DND-41 (cell line): ENCODE results near the gene N4BP2L1.

Source experiments
- ATAC-seq: fragments of 200-7000 bp; cut with Tn5 transposase; 3 replicates; pipeline ENCODE4 v1.9.1; 2021; ENCODE audit warnings: low read depth; ENCODE audit not compliant: insufficient read depth
- DNase-seq: peaks from one replicate; pipeline ENCODE4 v3.0.0-alpha.2; 2020
- H2AFZ ChIP-seq: 2 replicates; pipeline ENCODE4 v1.6.0; 2012; ENCODE audit warnings: low read depth, low read length
- H3K27ac ChIP-seq: 2 replicates; pipeline ENCODE4 v1.5.1; 2012; ENCODE audit warnings: low read length, inconsistent platforms
- H3K27me3 ChIP-seq: fragments of 200-600 bp; sonication (generic); 2 replicates; pipeline ENCODE4 v1.6.0; 2012; ENCODE audit warnings: low read length, mild to moderate bottlenecking, inconsistent platforms; ENCODE audit not compliant: insufficient read depth, poor library complexity
- H3K36me3 ChIP-seq: 2 replicates; pipeline ENCODE4 v1.5.1; 2012; ENCODE audit warnings: low read length, inconsistent platforms; ENCODE audit not compliant: insufficient read depth
- H3K4me1 ChIP-seq: 2 replicates; pipeline ENCODE4 v1.5.1; 2012; ENCODE audit warnings: mild to moderate bottlenecking, low read length; ENCODE audit not compliant: insufficient read depth
- H3K4me2 ChIP-seq: 2 replicates; pipeline ENCODE4 v1.6.0; 2012; ENCODE audit warnings: mild to moderate bottlenecking, moderate library complexity, low read length, inconsistent platforms; ENCODE audit not compliant: insufficient read depth
- H3K4me3 ChIP-seq, 2 experiments: fragments of 200-600 bp in 1 of 2; shearing (Covaris generic) in 1 of 2; 2 replicates each; pipeline ENCODE4 v1.5.1; 2012 to 2016; ENCODE audit warnings: inconsistent platforms in 2 of 2, low read length in 2 of 2, mild to moderate bottlenecking in 2 of 2, low read depth in 1 of 2, moderate library complexity in 1 of 2
- H3K79me2 ChIP-seq: 2 replicates; pipeline ENCODE4 v1.6.0; 2012; ENCODE audit warnings: low read length, inconsistent platforms; ENCODE audit not compliant: insufficient read depth
- H3K9ac ChIP-seq: 2 replicates; pipeline ENCODE4 v1.6.0; 2012; ENCODE audit warnings: low read depth, mild to moderate bottlenecking, inconsistent platforms, low read length, moderate library complexity
- H3K9me3 ChIP-seq: 2 replicates; pipeline ENCODE4 v1.5.1; 2012; ENCODE audit warnings: low read length, moderate library complexity, mild to moderate bottlenecking, inconsistent platforms; ENCODE audit not compliant: insufficient read depth, severe bottlenecking
- H4K20me1 ChIP-seq: 2 replicates; pipeline ENCODE4 v1.6.0; 2012; ENCODE audit warnings: low read length; ENCODE audit not compliant: insufficient read depth
- CTCF ChIP-seq: IDR thresholded peaks from 2 replicates; pipeline ENCODE4 v1.5.1; 2012; ENCODE audit warnings: borderline replicate concordance, low read length, moderate library complexity, mild to moderate bottlenecking; ENCODE audit not compliant: poor library complexity, severe bottlenecking; ENCODE audit errors: extremely low read depth
- EZH2 ChIP-seq: IDR thresholded peaks from 3 replicates; pipeline ENCODE4 v1.6.1; 2012; ENCODE audit warnings: borderline replicate concordance, low read depth, mild to moderate bottlenecking, moderate library complexity, low read length, inconsistent platforms; ENCODE audit not compliant: severe bottlenecking

N4BP2L1 gene

GRCh38 chr13:32448972-32449371 lies 21.0 kb upstream of the N4BP2L1 start:
- Histone ChIP-seq H3K36me3 (no peaks in the 10 kb centered on the region), H3K27me3 (no peaks in the 10 kb centered on the region), H3K9me3 (peaks cover 4% of the 10 kb centered on the region), H3K4me1 (no peaks in the 10 kb centered on the region), H4K20me1 (no peaks in the 10 kb centered on the region), H3K79me2 (no peaks in the 10 kb centered on the region), H2AFZ (no peak overlapping the region), H3K4me2 (no peak overlapping the region), H3K4me3 (no peak overlapping the region), H3K9ac (no peak overlapping the region), H3K27ac (no peak overlapping the region)
- no peak for ATAC-seq
- no peak for DNase-seq
- TF ChIP-seq CTCF (no peak), EZH2 (no peak)

- TF ChIP-seq EZH2 (no peak), CTCF (no peak)
- H3K27ac ChIP-seq: no peak overlapping the region
- ATAC-seq: no peak
Observed at GRCh38 chr13:32447894-32448623, 20.1 kb upstream of the N4BP2L1 start.

GRCh38 chr13:32446773-32447465 lies 19.0 kb upstream of the N4BP2L1 start:
- H3K9me3 ChIP-seq: peaks cover 4% of the 10 kb centered on the region

More at GRCh38 chr13:32447894-32448623, 20.1 kb upstream of the N4BP2L1 start:
- DNase-seq: no peak
- Histone ChIP-seq H4K20me1 (no peaks in the 10 kb centered on the region), H3K4me3 (no peak overlapping the region), H3K9me3 (peaks cover 4% of the 10 kb centered on the region), H3K4me1 (no peaks in the 10 kb centered on the region), H3K27me3 (no peaks in the 10 kb centered on the region), H2AFZ (no peak overlapping the region), H3K79me2 (no peaks in the 10 kb centered on the region), H3K36me3 (no peaks in the 10 kb centered on the region), H3K4me2 (no peak overlapping the region), H3K9ac (no peak overlapping the region)

More at GRCh38 chr13:32446773-32447465, 19.0 kb upstream of the N4BP2L1 start:
- H4K20me1 ChIP-seq: no peaks in the 10 kb centered on the region
- H3K9ac ChIP-seq: no peak overlapping the region
- no peaks in the 10 kb centered on the region for H3K36me3 ChIP-seq
- no peak for ATAC-seq
- no peak for TF ChIP-seq CTCF
- no peak for TF ChIP-seq EZH2
- no peaks in the 10 kb centered on the region for H3K4me1 ChIP-seq
- no peak for DNase-seq
- no peak overlapping the region for H3K27ac ChIP-seq
- H3K27me3 ChIP-seq: no peaks in the 10 kb centered on the region
- no peaks in the 10 kb centered on the region for H3K79me2 ChIP-seq
- no peak overlapping the region for H3K4me3 ChIP-seq
- no peak overlapping the region for H2AFZ ChIP-seq
- H3K4me2 ChIP-seq: no peak overlapping the region
